Measurements from ENCODE around the gene SLC2A11.

GRCh38 chr22:23826510-23827350 lies 30.9 kb upstream of the SLC2A11 start:
- TF ChIP-seq CTCF (conservative IDR thresholded peaks at IDR 0.05; ENCODE audit: low read length) (no peak), EZH2phosphoT487 (IDR thresholded peaks at IDR 0.05; ENCODE audit: borderline replicate concordance, low read depth, low read length) (no peak)

All from OCI-LY7 (cell line).